G401.6 (cell line): ENCODE results near the gene SPINT3.
"Not testable (repeated sequence)": the region's sequence is repeated elsewhere in the genome, so short reads cannot be mapped to it uniquely, and the experiment has no call there.

ENCODE experiments used
- FAIRE-seq: peaks from 2 replicates; lab custom pipeline; 2012; peaks lifted over from hg19 to GRCh38; lab: Jason Lieb, UNC

Gene SPINT3

GRCh38 chr20:45502561-45502960 is 12.9 kb downstream of the SPINT3 start:
- no peak for FAIRE-seq

- no peak for FAIRE-seq
Observed at GRCh38 chr20:45501600-45501999, 13.8 kb downstream of the SPINT3 start.

- no peak for FAIRE-seq
Observed at GRCh38 chr20:45500022-45500421, 15.4 kb downstream of the SPINT3 start.

- FAIRE-seq: no peak
Observed at GRCh38 chr20:45497971-45498494, 17.4 kb downstream of the SPINT3 start.

GRCh38 chr20:45496166-45496565 is 19.3 kb downstream of the SPINT3 start:
- no peak for FAIRE-seq

- no peak for FAIRE-seq
Observed at GRCh38 chr20:45495501-45495941, 19.9 kb downstream of the SPINT3 start.

- no peak for FAIRE-seq
Observed at GRCh38 chr20:45489083-45489531, 26.3 kb downstream of the SPINT3 start.

- FAIRE-seq: no peak
Observed at GRCh38 chr20:45487231-45487635, 28.2 kb downstream of the SPINT3 start.

GRCh38 chr20:45485388-45485787 is 30.0 kb downstream of the SPINT3 start:
- no peak for FAIRE-seq

GRCh38 chr20:45484676-45485075 is 30.7 kb downstream of the SPINT3 start:
- FAIRE-seq: no peak

GRCh38 chr20:45479822-45480221 is 35.6 kb downstream of the SPINT3 start:
- no peak for FAIRE-seq

GRCh38 chr20:45477530-45478148 is 37.8 kb downstream of the SPINT3 start:
- not testable (repeated sequence) for FAIRE-seq

- not testable (repeated sequence) for FAIRE-seq
Observed at GRCh38 chr20:45472286-45472685, 43.1 kb downstream of the SPINT3 start.

- FAIRE-seq: no peak
Observed at GRCh38 chr20:45470937-45471336, 44.5 kb downstream of the SPINT3 start.

GRCh38 chr20:45470262-45470931 is 45.0 kb downstream of the SPINT3 start:
- no peak for FAIRE-seq

- no peak for FAIRE-seq
Observed at GRCh38 chr20:45469336-45470261, 45.8 kb downstream of the SPINT3 start, which contains the start of gene WFDC2. Gene WFDC2 (plus strand): TSS chr20:45469753. CDS start chr20:45469782, 29 bp downstream.

- no peak for FAIRE-seq
Observed at GRCh38 chr20:45467861-45468260, 47.6 kb downstream of the SPINT3 start.

- no peak for FAIRE-seq
Observed at GRCh38 chr20:45467172-45467571, 48.2 kb downstream of the SPINT3 start.

- FAIRE-seq: no peak
Observed at GRCh38 chr20:45465491-45466266, 49.7 kb downstream of the SPINT3 start.

GRCh38 chr20:45463709-45464108 is 51.7 kb downstream of the SPINT3 start:
- no peak for FAIRE-seq

GRCh38 chr20:45462711-45463509 is 52.5 kb downstream of the SPINT3 start:
- no peak for FAIRE-seq
